Measurements from ENCODE around the gene TMEM94. TPM values are rescaled to one million over a fixed set of nuclear protein-coding genes. Genes with fewer than 3 reads are reported as not detected.

Gene TMEM94
- total RNA-seq, 3 donors from 2014 or later, result 45.1 to 62.5 (median 51.1) TPM

GRCh38 chr17:75506888-75507287 is 50.5 kb downstream of the TMEM94 start:
- peaks cover 0 to 3% of the 10 kb centered on the region in 2 donors for H3K4me1 ChIP-seq
- intact Hi-C loops (cut with DNase I; ENCODE audit: low total_unique reads), result no loop called here
- H3K9me3 ChIP-seq, result no peaks in the 10 kb centered on the region
- H3K27ac ChIP-seq, result no peak overlapping the region
- DNase-seq (ENCODE audit: low spot score in 2 of 2), result no peak
- no peak for TF ChIP-seq CTCF (IDR thresholded peaks at IDR 0.05)
- no peak for TF ChIP-seq POLR2A (IDR thresholded peaks at IDR 0.05)
- TF ChIP-seq POLR2AphosphoS5 (IDR thresholded peaks at IDR 0.05), result no peak
- no peak overlapping the region for H3K4me3 ChIP-seq
- H3K36me3 ChIP-seq, result no peaks in the 10 kb centered on the region
- H3K27me3 ChIP-seq, result no peaks in the 10 kb centered on the region

GRCh38 chr17:75507733-75508719 is 51.6 kb downstream of the TMEM94 start:
- Histone ChIP-seq H3K27ac (peak overlapping the region; percentile 62 to 95), H3K4me3 (peak overlapping the region in 1 of 3 donors; percentile 54), H3K36me3 (no peaks in the 10 kb centered on the region), H3K27me3 (no peaks in the 10 kb centered on the region), H3K9me3 (no peaks in the 10 kb centered on the region), H3K4me1 (peaks cover 0 to 13% of the 10 kb centered on the region in 2 donors)
- TF ChIP-seq CTCF (IDR thresholded peaks at IDR 0.05), result no peak
- TF ChIP-seq POLR2AphosphoS5 (IDR thresholded peaks at IDR 0.05), result no peak
- TF ChIP-seq POLR2A (IDR thresholded peaks at IDR 0.05), result no peak
- intact Hi-C loops (cut with DNase I; ENCODE audit: low total_unique reads), result no loop called here
- DNase-seq (ENCODE audit: low spot score in 2 of 2), result no peak

- H3K4me1 ChIP-seq, result peaks cover 0 to 20% of the 10 kb centered on the region in 2 donors
- H3K27me3 ChIP-seq, result no peaks in the 10 kb centered on the region
- H3K4me3 ChIP-seq, result peak overlapping the region in 1 of 3 donors; percentile 54
- TF ChIP-seq CTCF (IDR thresholded peaks at IDR 0.05) (no peak), POLR2A (IDR thresholded peaks at IDR 0.05) (no peak), POLR2AphosphoS5 (IDR thresholded peaks at IDR 0.05) (no peak)
- no peak for DNase-seq (ENCODE audit: low spot score in 2 of 2)
- intact Hi-C loops (cut with DNase I; ENCODE audit: low total_unique reads), result loop anchor here (1.0 kb wide), 1 partner anchor 40 kb away; no protein-coding TSS in a partner anchor
- peak overlapping the region; percentile 62 to 95 for H3K27ac ChIP-seq
- no peaks in the 10 kb centered on the region for H3K36me3 ChIP-seq
- no peaks in the 10 kb centered on the region for H3K9me3 ChIP-seq
These were observed 52.5 kb downstream of the TMEM94 start for GRCh38 chr17:75508931-75509361.

- Histone ChIP-seq H3K9me3 (no peaks in the 10 kb centered on the region), H3K27ac (peak overlapping the region; percentile 62 to 95), H3K36me3 (no peaks in the 10 kb centered on the region), H3K4me3 (peak overlapping the region in 1 of 3 donors; percentile 54), H3K4me1 (peaks cover 4 to 23% of the 10 kb centered on the region in 2 donors), H3K27me3 (no peaks in the 10 kb centered on the region)
- DNase-seq (ENCODE audit: low spot score in 2 of 2), result no peak
- TF ChIP-seq POLR2AphosphoS5 (IDR thresholded peaks at IDR 0.05) (peak in 1 of 3 donors; percentile 28), CTCF (IDR thresholded peaks at IDR 0.05) (no peak), POLR2A (IDR thresholded peaks at IDR 0.05) (no peak)
- intact Hi-C loops (cut with DNase I; ENCODE audit: low total_unique reads), result loop anchor here (1.0 kb wide), 1 partner anchor 40 kb away; no protein-coding TSS in a partner anchor
These were observed 53.3 kb downstream of the TMEM94 start for GRCh38 chr17:75509528-75510258.
